NCI-H2196 (cell line): Measurements from ENCODE around the gene PLAGL1.
"Not testable (repeated sequence)": the region's sequence is repeated elsewhere in the genome, so short reads cannot be mapped to it uniquely, and the experiment has no call there.

Experiments used
- DNase-seq: peaks from one replicate; lab custom pipeline; 2025; ENCODE audit not compliant: unreplicated experiment; lab: John Stamatoyannopoulos, UW

Gene PLAGL1

GRCh38 chr6:143941852-143942627 lies 66.0 kb downstream of the PLAGL1 start:
- no peak for DNase-seq

DNA sequence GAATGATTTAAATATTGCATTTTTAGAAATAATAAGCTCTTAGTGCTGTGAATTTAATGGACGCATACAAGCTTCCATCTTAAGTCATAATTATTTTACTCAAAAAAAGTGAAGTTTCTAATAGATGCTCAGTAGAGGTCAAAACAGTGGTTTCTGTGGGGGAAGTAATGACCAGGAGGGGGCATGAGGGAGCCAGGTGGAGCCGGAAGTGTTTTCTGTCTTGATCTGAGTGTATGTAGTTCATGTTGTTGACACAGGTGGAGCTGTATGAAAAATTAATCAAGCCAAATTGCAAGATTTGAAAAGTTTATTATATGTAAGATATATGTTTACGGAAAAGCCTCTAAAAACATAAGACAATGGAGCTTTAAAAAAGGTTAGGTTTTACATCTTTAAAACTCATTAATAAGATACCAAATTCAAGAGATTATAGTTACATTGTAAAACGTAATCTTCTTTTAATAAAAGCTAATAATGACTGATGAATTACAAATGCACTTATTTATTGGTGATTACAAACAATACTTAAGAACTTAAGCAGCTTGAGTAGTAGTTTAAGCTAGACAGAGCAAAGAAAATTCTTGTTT lies 68.0 kb downstream of the PLAGL1 start:
- no peak for DNase-seq

DNA sequence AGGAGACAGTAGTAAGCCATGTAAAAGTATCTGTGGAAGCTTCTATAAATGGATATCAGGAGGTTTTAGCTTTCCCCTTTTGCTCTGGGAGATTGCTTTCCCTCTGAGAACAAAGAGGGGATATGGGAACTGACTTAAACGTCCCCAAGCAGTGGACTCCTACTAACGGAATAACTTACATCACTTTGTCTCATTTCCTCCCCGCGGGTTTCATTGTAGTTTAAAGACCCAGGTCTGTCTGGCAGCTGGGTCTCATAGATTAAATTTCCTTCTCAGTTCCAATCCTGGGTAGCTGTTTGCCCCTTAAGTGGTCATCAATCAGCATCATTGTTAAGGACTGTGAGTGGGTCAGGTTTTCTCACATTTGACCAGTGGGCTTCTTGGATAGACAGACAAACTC lies 68.7 kb downstream of the PLAGL1 start:
- DNase-seq = no peak

DNA sequence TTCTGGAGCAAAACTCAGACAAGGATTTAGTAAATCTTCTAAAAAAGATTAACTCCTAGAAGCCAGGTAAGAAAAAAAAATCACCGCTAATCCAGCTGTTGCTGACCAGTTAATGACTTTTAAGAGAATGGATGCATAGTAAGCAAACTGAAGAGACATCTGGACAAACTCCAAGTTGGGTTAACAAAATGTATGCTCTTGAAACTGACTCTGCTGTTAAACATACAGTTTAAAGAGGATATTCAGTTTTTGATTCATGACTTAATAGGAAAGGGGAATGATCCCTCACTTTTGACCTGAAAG lies 70.4 kb downstream of the PLAGL1 start:
- DNase-seq = no peak

- DNase-seq = no peak
Measured at GRCh38 chr6:143936778-143937667, 71.0 kb downstream of the PLAGL1 start.

GRCh38 chr6:143936347-143936746 lies 71.7 kb downstream of the PLAGL1 start:
- no peak for DNase-seq

DNA sequence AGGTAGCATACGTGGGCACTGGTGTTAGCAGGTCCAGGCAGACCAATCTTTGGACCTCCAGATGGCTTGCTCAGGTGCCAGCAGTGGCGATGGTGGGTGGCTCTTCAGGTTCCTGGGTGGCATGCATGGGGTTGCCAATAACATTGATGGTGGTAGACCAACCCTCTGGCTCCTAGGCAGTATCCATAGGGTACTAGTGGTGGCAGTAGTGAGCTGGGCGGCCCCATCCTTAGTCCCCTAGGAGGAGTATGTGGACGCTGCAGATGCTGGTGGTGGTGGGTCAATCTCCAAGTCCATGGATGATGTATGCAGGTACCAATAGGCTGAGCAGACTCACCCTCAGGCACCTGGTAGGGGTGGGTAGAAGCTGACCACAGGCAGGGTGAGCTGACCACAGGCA lies 73.2 kb downstream of the PLAGL1 start:
- DNase-seq = no peak

- no peak for DNase-seq
Measured at GRCh38 chr6:143934331-143934730, 73.7 kb downstream of the PLAGL1 start.

DNA sequence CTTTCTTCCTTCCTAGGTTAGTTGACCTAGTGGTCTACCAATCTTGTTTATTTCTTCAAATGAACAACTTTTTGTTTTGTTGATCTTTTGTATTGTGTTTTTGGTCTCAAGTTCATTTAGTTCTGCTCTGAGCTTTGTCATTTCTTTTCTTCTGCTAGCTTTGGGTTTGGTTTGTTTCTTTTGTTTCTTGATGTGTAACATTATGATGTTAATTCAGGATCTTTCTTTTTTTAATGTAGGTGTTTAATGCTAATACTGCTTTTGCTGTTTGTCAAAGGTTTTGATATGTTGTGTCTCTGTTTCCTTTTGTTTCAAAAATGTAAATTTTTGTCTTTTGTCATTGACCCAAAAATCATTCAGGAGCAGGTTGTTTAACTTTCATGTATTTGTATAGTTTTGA lies 78.1 kb downstream of the PLAGL1 start:
- no peak for DNase-seq

GRCh38 chr6:143928853-143929252 lies 79.2 kb downstream of the PLAGL1 start:
- DNase-seq = no peak

DNA sequence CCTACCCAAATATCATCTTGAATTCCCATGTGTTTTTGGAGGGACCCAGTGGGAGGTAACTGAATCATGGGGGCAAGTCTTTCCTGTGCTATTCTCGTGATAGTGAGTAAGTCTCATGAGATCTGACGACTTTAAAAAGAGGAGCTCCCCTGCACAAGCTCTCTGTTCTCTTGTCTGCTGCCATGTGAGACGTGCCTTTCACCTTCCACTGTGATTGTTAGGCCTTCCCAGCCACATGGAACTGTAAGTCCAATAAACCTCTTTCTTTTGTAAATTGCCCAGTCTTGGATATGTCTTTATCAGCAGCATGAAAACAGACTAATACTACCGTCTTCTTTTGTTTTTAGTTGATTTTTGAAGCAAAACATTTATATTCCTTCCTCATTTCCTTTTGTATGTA lies 91.0 kb downstream of the PLAGL1 start:
- DNase-seq = not testable (repeated sequence)

DNA sequence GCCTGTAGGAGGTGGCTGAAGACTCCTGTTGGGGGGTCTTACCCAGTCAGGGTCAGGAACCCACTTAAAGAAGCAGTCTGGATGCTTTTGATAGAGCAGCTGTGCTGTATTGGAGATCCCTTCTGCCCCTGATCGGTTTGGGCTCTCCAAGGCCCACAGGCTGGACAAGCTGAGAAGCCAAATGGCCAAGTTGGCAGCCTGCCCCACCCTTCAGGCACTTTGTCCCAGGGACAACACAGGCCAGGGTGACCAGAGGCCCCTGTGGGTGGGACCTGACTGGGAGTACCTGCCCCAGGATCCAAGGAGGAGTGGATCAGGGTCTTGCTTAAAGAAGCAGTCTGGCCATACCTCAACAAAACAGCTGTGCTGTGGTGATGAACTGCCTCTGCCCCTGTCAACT lies 95.4 kb downstream of the PLAGL1 start:
- no peak for DNase-seq

GRCh38 chr6:143911028-143911427 lies 97.0 kb downstream of the PLAGL1 start:
- no peak for DNase-seq

GRCh38 chr6:143902827-143903226 lies 105.2 kb downstream of the PLAGL1 start:
- no peak for DNase-seq

- no peak for DNase-seq
Measured at GRCh38 chr6:143901885-143902750, 105.9 kb downstream of the PLAGL1 start.

- DNase-seq = no peak
Measured at GRCh38 chr6:143900358-143900757, 107.7 kb downstream of the PLAGL1 start.

DNA sequence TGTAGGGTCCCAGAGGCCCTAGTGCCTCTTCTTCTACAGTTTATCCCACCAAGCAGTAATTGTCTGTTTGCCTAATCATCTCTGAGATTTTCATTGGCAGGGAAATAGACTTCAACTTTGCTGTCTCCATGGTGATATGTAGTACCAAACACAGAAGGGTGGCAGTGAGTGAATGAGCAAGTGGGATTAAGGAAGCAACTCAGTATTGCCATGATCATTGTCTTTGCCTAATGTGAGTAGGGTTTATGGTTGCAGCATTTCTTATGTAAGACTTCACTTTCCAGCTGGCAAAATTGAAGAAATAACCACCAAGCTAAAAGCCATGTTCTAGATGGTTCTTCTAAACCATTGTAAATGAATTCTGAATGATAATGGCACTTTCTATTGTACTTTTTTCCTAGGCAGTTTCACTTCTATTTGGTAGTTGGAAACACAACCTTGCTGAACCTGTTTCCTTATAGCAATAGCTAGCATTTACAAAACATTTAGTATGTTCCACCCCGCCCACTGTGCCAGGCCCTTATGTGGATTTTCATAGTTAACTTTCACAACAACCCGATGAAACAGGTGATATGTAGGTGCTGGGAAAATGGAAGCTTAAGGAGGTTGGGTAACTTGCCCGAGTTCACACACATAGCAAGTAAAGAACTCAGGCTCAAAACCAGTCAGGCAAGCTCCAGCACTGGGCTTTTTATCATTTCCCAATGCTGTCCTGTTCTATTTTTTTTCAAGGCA lies 111.8 kb downstream of the PLAGL1 start:
- DNase-seq = no peak

DNA sequence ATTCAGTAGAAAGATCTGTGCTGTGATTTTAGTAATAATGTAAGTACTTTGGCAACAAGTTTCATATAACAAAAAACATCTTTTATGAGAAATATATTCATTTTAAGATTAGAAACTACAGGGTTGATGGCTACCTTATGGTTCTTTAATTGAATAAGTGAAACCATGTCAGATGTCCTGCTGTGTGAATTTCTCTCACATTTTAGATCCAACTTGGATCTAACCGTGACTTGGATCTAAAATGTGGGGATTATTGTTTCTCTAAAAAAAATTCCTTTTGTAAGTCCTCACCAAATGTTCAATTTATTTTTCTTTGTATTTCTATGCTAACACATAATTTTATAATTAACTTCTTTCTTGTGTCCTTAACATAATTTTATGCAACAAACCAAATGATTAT lies 113.4 kb downstream of the PLAGL1 start:
- no peak for DNase-seq
